ENCODE measurements around the gene OPRPN. TPM values are rescaled to one million over a fixed set of nuclear protein-coding genes. Genes with fewer than 3 reads are reported as not detected.

OPRPN gene
- total RNA-seq, 1 donor from 2014 or later: not detected

GRCh38 chr4:70426789-70427188 is 29.0 kb downstream of the OPRPN start:
- peaks cover 14% of the 10 kb centered on the region for H3K9me3 Mint-ChIP-seq
- Histone ChIP-seq H3F3A (ENCODE audit: low read depth) (no peaks in the 10 kb centered on the region), H3K9me3 (ENCODE audit: low read depth) (no peaks in the 10 kb centered on the region), H3K79me2 (ENCODE audit: low read depth) (no peaks in the 10 kb centered on the region), H3K9ac (no peak overlapping the region), H3K4me1 (no peaks in the 10 kb centered on the region), H3K27me3 (no peaks in the 10 kb centered on the region), H4K20me1 (ENCODE audit: low read depth) (no peaks in the 10 kb centered on the region), H3K36me3 (no peaks in the 10 kb centered on the region), H3K4me3 (no peak overlapping the region), H2AFZ (replicated peaks) (no peak overlapping the region), H3K27ac (no peak overlapping the region), H3K4me2 (no peak overlapping the region)
- H3K4me3 Mint-ChIP-seq: no peak overlapping the region
- H3K27me3 Mint-ChIP-seq (ENCODE audit: insufficient read depth, low read depth): no peaks in the 10 kb centered on the region
- no peaks in the 10 kb centered on the region for H3K36me3 Mint-ChIP-seq
- H3K4me1 Mint-ChIP-seq: no peaks in the 10 kb centered on the region
- DNase-seq (ENCODE audit: low spot score): no peak
- H3K27ac Mint-ChIP-seq: no peak overlapping the region
- no peak for TF ChIP-seq EZH2phosphoT487 (IDR thresholded peaks at IDR 0.05)
- no peak for TF ChIP-seq EZH2 (IDR thresholded peaks at IDR 0.05)
- no peak for TF ChIP-seq CTCF (IDR thresholded peaks at IDR 0.05)

GRCh38 chr4:70437197-70437596 is 39.5 kb downstream of the OPRPN start:
- Histone ChIP-seq H3K27me3 (no peaks in the 10 kb centered on the region), H3K9ac (no peak overlapping the region), H3K27ac (no peak overlapping the region), H3K4me2 (no peak overlapping the region), H3K79me2 (ENCODE audit: low read depth) (no peaks in the 10 kb centered on the region), H3F3A (ENCODE audit: low read depth) (no peaks in the 10 kb centered on the region), H2AFZ (replicated peaks) (peak overlapping the region; percentile 26), H3K4me3 (no peak overlapping the region), H3K4me1 (peaks cover 14% of the 10 kb centered on the region), H3K9me3 (ENCODE audit: low read depth) (no peaks in the 10 kb centered on the region), H4K20me1 (ENCODE audit: low read depth) (no peaks in the 10 kb centered on the region), H3K36me3 (no peaks in the 10 kb centered on the region)
- no peaks in the 10 kb centered on the region for H3K9me3 Mint-ChIP-seq
- H3K4me1 Mint-ChIP-seq: no peaks in the 10 kb centered on the region
- H3K4me3 Mint-ChIP-seq: no peak overlapping the region
- DNase-seq (ENCODE audit: low spot score): peak; percentile 37
- no peaks in the 10 kb centered on the region for H3K36me3 Mint-ChIP-seq
- H3K27ac Mint-ChIP-seq: no peak overlapping the region
- H3K27me3 Mint-ChIP-seq (ENCODE audit: insufficient read depth, low read depth): no peaks in the 10 kb centered on the region
- TF ChIP-seq EZH2phosphoT487 (IDR thresholded peaks at IDR 0.05) (no peak), EZH2 (IDR thresholded peaks at IDR 0.05) (no peak), CTCF (IDR thresholded peaks at IDR 0.05) (no peak)

- Histone ChIP-seq H3K27ac (no peak overlapping the region), H3K4me3 (no peak overlapping the region), H4K20me1 (ENCODE audit: low read depth) (no peaks in the 10 kb centered on the region), H3K36me3 (no peaks in the 10 kb centered on the region), H3K9ac (no peak overlapping the region), H3K27me3 (no peaks in the 10 kb centered on the region), H3F3A (ENCODE audit: low read depth) (no peaks in the 10 kb centered on the region), H3K4me1 (peaks cover 10% of the 10 kb centered on the region), H2AFZ (replicated peaks) (peak overlapping the region; percentile 61), H3K79me2 (ENCODE audit: low read depth) (no peaks in the 10 kb centered on the region), H3K9me3 (ENCODE audit: low read depth) (no peaks in the 10 kb centered on the region), H3K4me2 (no peak overlapping the region)
- Mint-ChIP-seq H3K9me3 (no peaks in the 10 kb centered on the region), H3K4me1 (no peaks in the 10 kb centered on the region), H3K4me3 (no peak overlapping the region), H3K27me3 (ENCODE audit: insufficient read depth, low read depth) (no peaks in the 10 kb centered on the region), H3K36me3 (no peaks in the 10 kb centered on the region), H3K27ac (no peak overlapping the region)
- TF ChIP-seq CTCF (IDR thresholded peaks at IDR 0.05): no peak
- no peak for TF ChIP-seq EZH2 (IDR thresholded peaks at IDR 0.05)
- no peak for TF ChIP-seq EZH2phosphoT487 (IDR thresholded peaks at IDR 0.05)
- DNase-seq (ENCODE audit: low spot score): no peak
These were observed 44.7 kb downstream of the OPRPN start for GRCh38 chr4:70442474-70442873.
